GM20431 (cell line): ENCODE data around the gene AK4.
"Not testable (repeated sequence)": the region's sequence is repeated elsewhere in the genome, so short reads cannot be mapped to it uniquely, and the experiment has no call there.

Experiments used
- in situ Hi-C: fragments of 300-500 bp; cut with MseI, MboI; formaldehyde crosslinking; loops from one replicate; pipeline ENCODE4 v1.15.0; 2020; ENCODE audit warnings: low sequenced_read_pairs; ENCODE audit not compliant: unreplicated experiment

The AK4 gene

GRCh38 chr1:65148178-65148547 is at the start of gene AK4:
Gene AK4 (plus strand): TSS chr1:65148203. CDS start chr1:65148408, 205 bp downstream.
- in situ Hi-C loops = not testable (repeated sequence)

- in situ Hi-C loops = no loop called here
Observed at GRCh38 chr1:65103807-65104206, 44.2 kb upstream of the AK4 start.

GRCh38 chr1:65104854-65105534 is 43.0 kb upstream of the AK4 start:
- in situ Hi-C loops = no loop called here

GRCh38 chr1:65105596-65105995 is 42.4 kb upstream of the AK4 start:
- in situ Hi-C loops = no loop called here

- in situ Hi-C loops = no loop called here
Observed at GRCh38 chr1:65108025-65108642, 39.9 kb upstream of the AK4 start.

GRCh38 chr1:65109487-65109886 is 38.5 kb upstream of the AK4 start:
- in situ Hi-C loops = no loop called here

GRCh38 chr1:65112811-65113210 is 35.2 kb upstream of the AK4 start:
- in situ Hi-C loops = no loop called here

- in situ Hi-C loops = no loop called here
Observed at GRCh38 chr1:65113298-65113697, 34.7 kb upstream of the AK4 start.

- in situ Hi-C loops = no loop called here
Observed at GRCh38 chr1:65114322-65114721, 33.7 kb upstream of the AK4 start.

GRCh38 chr1:65119951-65120350 is 28.1 kb upstream of the AK4 start:
- in situ Hi-C loops = no loop called here

- in situ Hi-C loops = not testable (repeated sequence)
Observed at GRCh38 chr1:65129104-65129503, 18.9 kb upstream of the AK4 start.

GRCh38 chr1:65138524-65138923 is 9.5 kb upstream of the AK4 start:
- in situ Hi-C loops = no loop called here

- in situ Hi-C loops = not testable (repeated sequence)
Observed at GRCh38 chr1:65139793-65140192, 8.2 kb upstream of the AK4 start.

- in situ Hi-C loops = no loop called here
Observed at GRCh38 chr1:65141394-65141793, 6.6 kb upstream of the AK4 start.

- in situ Hi-C loops = no loop called here
Observed at GRCh38 chr1:65141918-65142317, 6.1 kb upstream of the AK4 start.

- in situ Hi-C loops = not testable (repeated sequence)
Observed at GRCh38 chr1:65143112-65143658, 4.8 kb upstream of the AK4 start.

GRCh38 chr1:65146908-65147423 is 1.0 kb upstream of the AK4 start:
- in situ Hi-C loops = no loop called here

GRCh38 chr1:65147424-65148177 is 402 bp upstream of the AK4 start:
- in situ Hi-C loops = no loop called here

- in situ Hi-C loops = no loop called here
Observed at GRCh38 chr1:65148548-65149350, 746 bp downstream of the AK4 start.
